IgD-negative memory B cell (primary cell): Measurements from ENCODE around the gene AOAH. TPM values are rescaled to one million over a fixed set of nuclear protein-coding genes. Genes with fewer than 3 reads are reported as not detected.

Experiments used
- H3K27ac Mint-ChIP-seq, 3 donors: one replicate each; pipeline ENCODE4 v1.8.0; 2020 to 2022; ENCODE audit warnings: mild to moderate bottlenecking in 3 of 3, mixed read lengths in 3 of 3, moderate library complexity in 1 of 3
- H3K27me3 Mint-ChIP-seq: one replicate; pipeline ENCODE4 v1.8.0; 2021; ENCODE audit warnings: mixed read lengths
- H3K36me3 Mint-ChIP-seq: one replicate; pipeline ENCODE4 v1.8.0; 2020; ENCODE audit warnings: mild to moderate bottlenecking, mixed read lengths
- H3K4me1 Mint-ChIP-seq, 3 donors: one replicate each; pipeline ENCODE4 v1.8.0; 2020 to 2022; ENCODE audit warnings: mixed read lengths in 3 of 3, mild to moderate bottlenecking in 1 of 3
- H3K4me3 Mint-ChIP-seq, 4 donors: one replicate each; pipeline ENCODE4 v1.8.0; 2020 to 2022; ENCODE audit warnings: mild to moderate bottlenecking in 4 of 4, mixed read lengths in 4 of 4, moderate library complexity in 3 of 4
- H3K9me3 Mint-ChIP-seq, 3 donors: one replicate each; pipeline ENCODE4 v1.8.0; 2020 to 2021; ENCODE audit warnings: mixed read lengths in 3 of 3, mild to moderate bottlenecking in 1 of 3
- polyA plus RNA-seq: library from polyadenylated mRNA; unstranded; fragments of 300-500 nt; fragmentation: Illumina TruSeq; gene quantifications from one replicate; pipeline ENCODE4 v1.2.3, GENCODE V29; 2021

Gene AOAH
- polyA plus RNA-seq, 1 donor from 2014 or later, result 2.8 TPM

DNA sequence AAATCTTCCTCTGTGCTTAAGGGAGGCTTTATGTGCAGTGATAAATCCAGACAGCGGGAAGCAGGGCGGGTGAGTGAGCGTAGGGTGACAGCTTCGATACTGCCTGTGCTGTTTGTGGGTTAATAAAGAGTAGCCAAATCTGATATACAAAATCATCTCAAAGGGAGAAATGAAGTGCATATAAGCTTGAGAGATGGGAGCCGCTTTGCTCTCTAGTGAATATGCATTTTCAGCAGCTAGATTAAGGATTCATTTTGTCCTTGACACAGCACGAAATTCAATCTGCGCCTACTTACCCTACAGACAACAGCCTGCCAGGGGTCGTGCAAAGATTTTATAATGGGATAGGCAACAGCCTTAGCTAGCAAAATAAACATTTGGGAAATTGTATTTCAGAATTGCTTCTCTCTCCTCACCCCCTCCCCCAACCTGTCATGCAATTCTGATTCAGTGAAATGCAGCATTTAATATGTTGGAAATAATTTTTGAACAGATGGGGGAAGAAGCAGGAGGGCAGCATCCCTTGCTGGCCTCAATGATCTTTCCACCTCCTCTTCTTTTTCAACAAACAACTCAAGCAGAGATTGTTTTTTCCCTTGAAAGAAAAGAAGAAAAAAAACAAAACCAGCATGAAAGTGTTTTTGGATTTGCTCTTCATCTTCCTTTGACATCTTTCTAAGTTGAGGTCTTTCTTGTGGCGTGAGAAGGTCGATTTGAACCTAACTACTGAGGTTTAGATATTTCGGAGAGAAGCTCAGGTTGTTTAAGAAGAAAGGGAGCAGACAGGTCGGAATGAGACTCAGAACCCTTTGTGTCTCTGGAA is 117.9 kb downstream of the AOAH start:
- H3K4me1 Mint-ChIP-seq, result no peaks in the 10 kb centered on the region
- peaks cover 4% of the 10 kb centered on the region for H3K36me3 Mint-ChIP-seq
- H3K4me3 Mint-ChIP-seq, result no peak overlapping the region

DNA sequence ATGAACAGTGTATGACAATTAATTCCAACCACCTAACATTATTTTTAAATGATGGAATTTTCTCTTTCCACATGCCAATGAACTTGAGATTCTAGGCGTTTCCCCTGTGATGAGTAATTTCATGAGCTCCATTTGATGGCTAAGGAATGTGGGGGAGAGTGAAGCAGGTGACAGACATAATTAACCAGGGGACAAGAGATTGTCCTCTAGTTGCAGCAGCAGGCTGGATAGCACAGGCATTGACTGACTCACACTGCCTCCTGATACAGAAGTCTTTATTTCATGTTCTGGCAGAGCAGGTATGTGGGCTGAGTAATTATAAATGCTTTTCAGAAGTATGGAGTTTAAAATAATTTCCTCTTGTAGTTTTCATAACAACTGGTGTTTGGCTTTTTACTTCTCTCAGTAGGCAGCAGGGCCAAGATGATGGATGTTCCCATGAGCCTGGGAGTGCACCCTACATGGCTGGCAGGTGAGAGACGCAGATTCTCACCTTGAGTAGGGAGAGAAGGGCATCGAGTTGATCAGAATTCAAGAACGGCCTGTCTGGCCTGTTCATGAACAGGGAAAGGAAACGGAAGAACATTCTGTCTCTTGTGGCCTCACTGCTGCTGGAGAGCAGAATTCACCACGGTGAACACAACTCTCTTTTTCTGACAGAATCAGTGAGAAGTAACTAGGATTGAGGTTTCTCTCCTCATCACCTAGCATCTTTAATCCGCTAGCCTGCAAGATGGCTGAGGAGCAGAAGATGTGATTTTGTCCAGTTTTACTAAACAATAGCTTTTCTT is 118.8 kb downstream of the AOAH start:
- H3K27ac Mint-ChIP-seq, result no peak overlapping the region
- H3K4me3 Mint-ChIP-seq, result no peak overlapping the region
- peaks cover 8% of the 10 kb centered on the region for H3K27me3 Mint-ChIP-seq
- no peaks in the 10 kb centered on the region for H3K4me1 Mint-ChIP-seq
- H3K36me3 Mint-ChIP-seq, result peaks cover 4% of the 10 kb centered on the region
- H3K9me3 Mint-ChIP-seq, result no peaks in the 10 kb centered on the region

More for the DNA sequence above, 117.9 kb downstream of the AOAH start:
- Mint-ChIP-seq H3K27ac (no peak overlapping the region), H3K9me3 (no peaks in the 10 kb centered on the region), H3K27me3 (peaks cover 8% of the 10 kb centered on the region)

DNA sequence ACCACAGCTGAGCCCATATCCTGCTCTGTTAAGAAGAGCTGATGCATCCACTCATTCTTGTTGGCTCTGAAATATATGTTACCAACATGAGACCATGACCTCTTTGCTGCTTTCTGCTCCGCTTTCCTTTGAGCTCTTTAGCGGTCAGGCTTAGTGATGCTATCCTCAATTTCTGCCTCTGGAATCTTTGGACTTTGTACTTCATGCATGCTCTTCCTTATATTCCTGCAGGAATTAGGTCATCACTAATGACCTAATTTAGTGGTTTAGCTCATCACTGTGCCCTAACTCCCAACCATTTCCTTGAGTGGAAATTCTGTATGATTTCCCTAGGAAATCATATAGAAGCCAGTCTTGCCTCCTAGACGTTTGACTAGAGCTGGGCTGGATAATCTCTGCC is 119.5 kb downstream of the AOAH start:
- Mint-ChIP-seq H3K4me3 (no peak overlapping the region), H3K36me3 (peaks cover 4% of the 10 kb centered on the region), H3K27me3 (peaks cover 9% of the 10 kb centered on the region), H3K4me1 (no peaks in the 10 kb centered on the region), H3K9me3 (no peaks in the 10 kb centered on the region), H3K27ac (no peak overlapping the region)

DNA sequence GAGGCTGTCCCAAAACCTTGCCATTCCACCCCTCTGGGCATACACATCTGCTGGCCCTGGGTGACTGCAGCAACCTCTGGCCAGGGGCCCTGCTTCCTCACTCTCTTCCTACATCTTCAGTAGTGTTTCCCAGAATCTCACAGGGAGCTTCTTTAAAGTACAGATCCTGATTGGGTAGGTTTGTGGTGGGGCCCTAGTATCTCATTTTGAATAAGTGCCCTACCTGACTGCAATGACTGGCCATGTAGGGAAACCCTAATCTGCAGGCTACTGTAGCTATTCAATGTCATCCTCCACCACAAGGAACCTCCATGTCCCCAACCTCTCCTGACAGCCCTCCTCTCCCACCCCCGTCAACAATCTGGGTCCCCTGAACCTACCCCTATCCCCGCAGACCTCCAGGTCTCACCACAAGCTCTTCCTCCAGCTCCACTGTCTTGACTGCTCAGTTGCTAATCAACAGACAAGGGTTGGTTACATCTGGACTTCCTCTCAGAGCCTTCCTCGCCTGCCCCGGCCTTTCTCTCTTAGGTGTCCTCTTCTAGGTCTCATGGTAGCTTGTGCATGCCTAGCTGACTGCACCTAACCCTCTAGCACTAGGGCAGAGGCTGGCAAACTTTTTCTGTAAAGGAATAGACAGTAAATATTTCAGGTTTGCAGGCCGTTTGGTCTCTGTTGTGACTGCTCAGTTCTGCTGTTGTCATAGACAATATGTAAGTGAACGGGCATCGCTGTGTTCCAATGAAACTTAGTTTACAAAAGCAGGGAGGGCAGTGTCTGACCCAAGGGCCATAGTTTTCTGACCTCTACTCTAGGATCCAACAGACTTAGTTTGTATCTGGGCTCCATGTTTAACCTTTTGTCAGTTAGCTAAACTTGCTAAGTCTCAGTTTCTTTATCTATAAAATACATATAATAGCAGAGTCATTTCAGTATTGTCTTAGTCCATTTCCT is 121.1 kb downstream of the AOAH start:
- Mint-ChIP-seq H3K4me1 (no peaks in the 10 kb centered on the region), H3K36me3 (peaks cover 2% of the 10 kb centered on the region), H3K4me3 (no peak overlapping the region), H3K27me3 (peaks cover 6% of the 10 kb centered on the region), H3K9me3 (no peaks in the 10 kb centered on the region), H3K27ac (no peak overlapping the region)

DNA sequence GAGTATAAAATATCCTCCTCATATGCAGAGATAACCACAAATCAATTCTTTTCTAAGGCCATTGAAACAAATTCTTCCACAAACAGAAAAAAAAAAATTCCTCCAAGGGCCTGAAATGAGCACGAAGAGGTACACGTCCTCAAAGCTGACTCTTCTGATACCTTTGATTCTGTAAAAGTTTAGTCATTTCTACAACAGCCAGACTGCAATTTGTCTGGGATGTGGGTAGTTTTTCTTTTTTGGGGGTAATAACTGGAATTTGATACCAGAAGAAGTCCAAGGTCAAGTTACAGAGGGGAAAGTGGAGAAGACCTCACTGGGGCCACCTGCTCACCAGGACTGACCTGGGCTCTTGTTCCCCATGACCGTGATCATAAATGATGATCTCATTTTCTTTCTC is 121.8 kb downstream of the AOAH start:
- Mint-ChIP-seq H3K4me1 (no peaks in the 10 kb centered on the region), H3K4me3 (no peak overlapping the region), H3K9me3 (no peaks in the 10 kb centered on the region), H3K36me3 (peaks cover 2% of the 10 kb centered on the region), H3K27me3 (peaks cover 6% of the 10 kb centered on the region), H3K27ac (no peak overlapping the region)

DNA sequence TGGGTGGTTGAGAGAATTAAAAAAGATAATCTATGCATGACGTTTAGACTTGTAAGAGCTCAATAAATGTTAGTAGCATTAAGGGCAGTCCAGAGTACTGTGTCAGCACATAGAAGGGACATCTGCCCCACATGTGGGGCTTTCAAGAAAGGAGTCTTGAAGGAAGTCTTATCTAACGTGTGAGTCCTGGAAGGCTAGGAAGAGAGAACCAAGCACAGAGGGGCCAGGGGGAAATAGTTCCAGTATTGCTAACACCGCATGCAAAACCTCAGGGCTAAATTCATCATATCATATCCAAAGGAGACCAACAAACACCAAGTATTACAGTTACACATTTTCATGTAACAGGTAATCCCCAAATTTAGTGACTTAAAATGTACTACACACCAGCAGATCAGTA is 122.7 kb downstream of the AOAH start:
- Mint-ChIP-seq H3K4me3 (no peak overlapping the region), H3K4me1 (no peaks in the 10 kb centered on the region), H3K27me3 (peaks cover 3% of the 10 kb centered on the region), H3K27ac (no peak overlapping the region), H3K9me3 (no peaks in the 10 kb centered on the region), H3K36me3 (peaks cover 2% of the 10 kb centered on the region)

DNA sequence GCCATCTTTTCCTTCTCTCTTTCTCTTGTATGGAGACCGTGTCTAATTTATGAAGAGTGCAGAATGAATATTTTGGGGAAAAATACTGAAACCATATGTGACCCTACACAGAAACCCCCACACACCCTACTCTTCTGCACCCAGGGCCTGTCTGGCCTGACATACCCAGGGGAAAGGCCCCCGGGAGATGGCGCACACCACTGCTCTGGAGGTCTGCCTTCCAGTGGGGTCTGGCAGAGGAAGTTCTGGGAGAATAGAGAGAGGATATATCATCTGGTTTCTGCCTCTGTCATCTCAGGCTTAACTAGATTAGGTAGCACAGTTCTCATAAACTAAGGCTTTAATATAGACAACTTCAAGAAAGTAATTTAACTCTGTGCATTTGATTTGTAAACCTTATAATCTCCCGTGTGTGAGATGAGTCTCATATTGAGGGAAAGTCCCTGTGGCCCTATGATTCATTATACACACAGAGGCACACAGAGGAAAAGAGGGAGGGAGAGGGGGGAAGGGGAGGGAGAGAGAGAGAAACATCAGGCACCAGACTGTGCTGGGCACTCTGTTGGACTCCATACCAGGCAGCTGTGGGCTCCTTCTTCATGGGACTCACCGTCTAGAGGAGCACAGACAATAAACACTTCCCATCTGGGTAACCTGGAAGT is 123.3 kb downstream of the AOAH start:
- H3K27me3 Mint-ChIP-seq, result peaks cover 3% of the 10 kb centered on the region
- no peaks in the 10 kb centered on the region for H3K4me1 Mint-ChIP-seq
- no peaks in the 10 kb centered on the region for H3K9me3 Mint-ChIP-seq
- no peak overlapping the region for H3K4me3 Mint-ChIP-seq
- peaks cover 2% of the 10 kb centered on the region for H3K36me3 Mint-ChIP-seq
- H3K27ac Mint-ChIP-seq, result no peak overlapping the region

DNA sequence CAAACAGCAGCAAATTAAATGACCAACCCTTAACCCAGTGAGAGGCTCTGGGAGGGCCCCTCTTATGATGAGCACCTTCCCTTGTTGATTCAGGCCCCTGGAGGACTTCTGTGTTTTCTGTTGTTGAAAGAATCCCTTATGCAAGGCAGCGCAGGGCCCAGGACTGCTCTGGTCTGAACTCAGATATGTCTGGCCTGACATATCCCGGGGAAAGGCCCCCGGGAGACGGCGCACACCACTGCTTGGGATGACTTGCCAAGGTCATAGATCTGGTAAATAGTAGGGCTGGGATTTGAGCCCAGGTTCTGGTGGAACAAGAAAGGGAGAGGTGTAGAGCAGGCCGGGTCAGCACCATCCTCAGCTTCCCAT is 124.0 kb downstream of the AOAH start:
- no peaks in the 10 kb centered on the region for H3K4me1 Mint-ChIP-seq
- peaks cover 3% of the 10 kb centered on the region for H3K27me3 Mint-ChIP-seq
- no peak overlapping the region for H3K27ac Mint-ChIP-seq
- no peak overlapping the region for H3K4me3 Mint-ChIP-seq
- no peaks in the 10 kb centered on the region for H3K9me3 Mint-ChIP-seq
- H3K36me3 Mint-ChIP-seq, result peaks cover 2% of the 10 kb centered on the region

DNA sequence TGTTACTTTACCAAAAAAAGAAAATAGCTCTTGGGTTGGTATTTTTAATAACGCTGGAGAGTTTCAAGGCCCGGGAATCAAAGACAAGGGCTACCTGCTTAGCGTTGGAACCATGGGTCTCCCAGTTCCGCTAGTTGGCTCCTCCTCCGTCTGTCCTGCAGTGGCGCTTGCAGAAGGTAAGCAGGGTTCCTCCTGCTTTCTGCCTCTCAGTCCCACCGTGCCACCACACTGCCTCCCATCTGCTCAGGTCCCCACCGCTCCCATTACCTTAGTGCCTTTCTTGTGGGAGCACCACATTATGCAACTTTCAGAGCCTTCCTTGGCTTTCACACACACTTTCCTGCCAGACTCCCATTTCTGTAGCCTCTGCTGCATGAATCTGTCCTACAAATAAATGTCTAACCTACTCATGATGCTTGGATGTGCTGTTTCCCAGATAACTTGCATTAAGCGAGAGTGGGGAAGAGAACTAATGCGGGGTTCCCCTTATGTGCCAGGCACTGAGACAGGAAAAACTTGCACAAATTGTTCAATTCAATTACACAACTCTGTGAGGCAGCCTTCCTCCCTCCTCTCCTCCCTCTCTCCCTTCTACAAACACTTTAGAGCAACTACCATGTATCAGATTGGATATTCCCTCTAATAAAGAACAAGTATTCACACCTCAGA is 124.5 kb downstream of the AOAH start:
- Mint-ChIP-seq H3K4me3 (no peak overlapping the region), H3K9me3 (no peaks in the 10 kb centered on the region), H3K27ac (no peak overlapping the region), H3K4me1 (no peaks in the 10 kb centered on the region), H3K36me3 (peaks cover 2% of the 10 kb centered on the region), H3K27me3 (peaks cover 2% of the 10 kb centered on the region)

DNA sequence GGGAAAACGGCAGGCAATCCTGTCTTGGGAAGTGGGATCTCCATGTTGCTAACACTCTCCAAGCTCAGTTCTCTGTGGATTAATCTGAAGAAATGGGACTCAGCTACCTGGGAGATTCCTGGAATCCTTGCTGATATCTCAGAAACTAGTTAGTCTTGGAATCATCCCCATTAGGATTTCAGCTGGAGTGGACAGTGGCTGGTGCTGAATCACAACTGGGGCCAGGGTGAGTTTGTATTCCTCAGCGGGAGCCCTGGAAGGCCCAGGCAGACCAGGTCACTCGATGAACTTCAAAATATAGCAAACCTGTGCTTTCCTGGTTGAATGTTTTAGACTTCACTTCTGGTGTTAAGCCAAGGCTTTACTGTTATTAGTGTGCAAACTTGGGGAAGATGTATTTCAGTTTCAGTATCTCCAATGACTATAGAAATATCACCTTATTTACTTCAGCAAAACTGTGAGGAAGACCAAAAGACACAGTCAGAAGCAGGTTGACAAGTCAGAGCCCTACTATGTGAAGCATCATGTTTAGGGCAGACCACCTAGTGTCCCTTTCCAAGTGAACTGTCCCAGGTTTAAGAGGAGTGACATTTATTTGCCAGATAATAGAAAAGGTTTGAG is 126.1 kb downstream of the AOAH start:
- Mint-ChIP-seq H3K27ac (no peak overlapping the region), H3K9me3 (no peaks in the 10 kb centered on the region), H3K4me1 (no peaks in the 10 kb centered on the region), H3K27me3 (peaks cover 1% of the 10 kb centered on the region), H3K36me3 (peaks cover 2% of the 10 kb centered on the region), H3K4me3 (no peak overlapping the region)

DNA sequence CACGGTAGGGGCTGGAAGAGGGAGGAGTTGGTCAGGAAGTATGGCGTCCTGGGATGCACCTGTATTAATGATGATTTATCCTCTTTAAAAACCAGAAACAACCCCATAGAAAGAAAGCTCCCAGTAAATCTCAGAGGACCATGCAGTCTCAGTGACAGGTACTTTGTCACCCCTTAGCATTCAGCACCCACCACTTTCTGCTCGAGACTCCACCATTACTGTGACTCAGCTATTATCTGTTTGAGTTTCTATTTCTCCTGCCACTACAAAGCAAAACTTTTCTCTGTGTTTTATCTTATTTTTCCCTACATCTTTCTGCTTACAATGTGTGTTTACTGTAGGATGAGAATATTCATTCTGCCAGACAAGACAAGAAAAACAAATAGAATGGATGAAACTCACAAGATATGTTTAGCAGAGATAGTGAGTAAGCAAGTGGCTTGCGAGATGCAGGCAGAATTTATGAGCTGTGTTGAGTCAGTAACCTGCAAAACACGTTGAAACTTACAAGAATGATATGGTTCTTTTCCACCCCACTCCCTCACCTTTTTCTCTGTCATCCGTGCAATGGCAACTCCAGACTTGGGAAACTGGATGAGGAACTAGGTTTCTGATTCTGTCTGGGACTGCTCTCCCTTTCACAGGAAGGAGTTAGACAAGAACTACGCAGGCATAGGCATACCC is 127.1 kb downstream of the AOAH start:
- Mint-ChIP-seq H3K4me1 (no peaks in the 10 kb centered on the region), H3K9me3 (peaks cover 0 to 2% (median 0%) of the 10 kb centered on the region in 3 donors), H3K4me3 (no peak overlapping the region), H3K27ac (no peak overlapping the region), H3K36me3 (peaks cover 2% of the 10 kb centered on the region), H3K27me3 (peaks cover 1% of the 10 kb centered on the region)

DNA sequence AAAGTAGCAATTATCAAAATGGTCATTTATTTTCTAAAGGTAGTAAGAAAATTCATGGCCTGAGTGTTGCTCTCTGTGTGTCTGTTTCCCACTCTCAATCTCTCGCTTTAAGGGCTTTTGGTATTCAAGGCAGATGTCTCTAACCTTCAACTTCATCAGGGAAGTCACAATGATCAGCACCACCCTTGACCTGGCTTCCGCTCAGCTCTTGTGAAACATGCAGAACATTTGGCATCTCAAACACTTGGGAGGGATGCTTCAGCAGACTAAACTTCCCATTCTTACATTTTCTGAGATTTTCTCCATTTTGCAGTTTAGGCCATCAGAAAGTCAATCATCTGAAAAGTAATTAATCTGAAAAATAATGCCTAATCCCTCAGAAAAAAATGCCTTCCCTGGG is 129.8 kb downstream of the AOAH start:
- H3K4me1 Mint-ChIP-seq, result no peaks in the 10 kb centered on the region
- H3K36me3 Mint-ChIP-seq, result no peaks in the 10 kb centered on the region
- H3K27me3 Mint-ChIP-seq, result peaks cover 6% of the 10 kb centered on the region
- H3K27ac Mint-ChIP-seq, result no peak overlapping the region
- H3K9me3 Mint-ChIP-seq, result peaks cover 2 to 4% (median 4%) of the 10 kb centered on the region in 3 donors
- H3K4me3 Mint-ChIP-seq, result no peak overlapping the region

DNA sequence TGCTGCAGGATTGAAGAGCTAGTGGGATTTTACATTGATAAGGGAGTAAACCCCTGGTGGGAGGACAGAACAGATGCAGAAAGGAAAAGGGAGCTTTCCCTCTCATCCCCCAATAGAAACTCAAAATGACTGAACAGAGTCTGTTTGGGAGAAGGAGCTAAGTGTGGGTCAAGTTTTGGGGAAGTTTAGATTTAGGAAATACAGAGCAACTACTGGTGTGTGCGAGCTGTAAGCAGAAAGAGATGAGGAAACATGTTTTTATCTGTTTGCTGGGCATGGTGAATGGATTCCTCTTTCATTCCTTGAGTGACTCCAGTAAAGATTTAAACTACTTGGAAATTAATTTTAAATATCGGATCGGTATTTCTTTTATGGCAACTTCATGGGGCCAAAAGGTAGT is 132.7 kb downstream of the AOAH start:
- H3K27me3 Mint-ChIP-seq, result peaks cover 6% of the 10 kb centered on the region
- no peaks in the 10 kb centered on the region for H3K4me1 Mint-ChIP-seq
- no peak overlapping the region for H3K27ac Mint-ChIP-seq
- H3K36me3 Mint-ChIP-seq, result no peaks in the 10 kb centered on the region
- H3K4me3 Mint-ChIP-seq, result no peak overlapping the region
- H3K9me3 Mint-ChIP-seq, result peaks cover 2 to 4% (median 4%) of the 10 kb centered on the region in 3 donors
